Measurements from ENCODE around the gene ITGB8.

- TF ChIP-seq CTCF (IDR thresholded peaks at IDR 0.05; ENCODE audit: insufficient read depth, low read length) (no peak), POLR2AphosphoS5 (IDR thresholded peaks at IDR 0.05; ENCODE audit: low read depth) (no peak), GABPA (IDR thresholded peaks at IDR 0.05; ENCODE audit: low read depth) (no peak)
These were observed 54.4 kb downstream of the ITGB8 start for GRCh38 chr7:20385126-20385525.
